NCI-H1417 (cell line): Measurements from ENCODE around the gene PLIN5.

Experiments used
- DNase-seq, 3 experiments: peaks; one replicate each; lab custom pipeline; 2025; lab: John Stamatoyannopoulos, UW

The PLIN5 gene

GRCh38 chr19:4534836-4535658 lies at the start of gene PLIN5:
Gene PLIN5, minus strand, starts transcription at chr19:4535224. Its CDS starts 1,150 bp downstream, at chr19:4534074.
- peak; percentile 79 to 96 (median 91) for DNase-seq

GRCh38 chr19:4583961-4584669 lies 49.1 kb upstream of the PLIN5 start:
- DNase-seq, result peak; percentile 28 to 50 (median 47)

- peak in 1 of 3 experiments; percentile 42 for DNase-seq
Measured at GRCh38 chr19:4582980-4583842, 48.2 kb upstream of the PLIN5 start.

GRCh38 chr19:4581666-4582553 lies 46.9 kb upstream of the PLIN5 start:
- DNase-seq, result peak; percentile 56 to 64 (median 64)

GRCh38 chr19:4580961-4581665 lies 46.1 kb upstream of the PLIN5 start:
- peak; percentile 32 to 44 (median 32) for DNase-seq

GRCh38 chr19:4580021-4580901 lies 45.2 kb upstream of the PLIN5 start:
- no peak for DNase-seq

- no peak for DNase-seq
Measured at GRCh38 chr19:4579389-4579788, 44.4 kb upstream of the PLIN5 start.

- DNase-seq, result no peak
Measured at GRCh38 chr19:4578552-4579248, 43.7 kb upstream of the PLIN5 start.

GRCh38 chr19:4577020-4577782 lies 42.2 kb upstream of the PLIN5 start:
- no peak for DNase-seq

GRCh38 chr19:4576016-4576933 lies 41.3 kb upstream of the PLIN5 start:
- peak; percentile 20 to 57 (median 27) for DNase-seq

GRCh38 chr19:4575267-4576015 lies 40.4 kb upstream of the PLIN5 start:
- DNase-seq, result peak in 1 of 3 experiments; percentile 47

GRCh38 chr19:4573682-4574081 lies 38.7 kb upstream of the PLIN5 start:
- no peak for DNase-seq

- DNase-seq, result no peak
Measured at GRCh38 chr19:4571305-4571917, 36.4 kb upstream of the PLIN5 start.

- no peak for DNase-seq
Measured at GRCh38 chr19:4570916-4571304, 35.9 kb upstream of the PLIN5 start.

- DNase-seq, result no peak
Measured at GRCh38 chr19:4570402-4570801, 35.4 kb upstream of the PLIN5 start.

- DNase-seq, result no peak
Measured at GRCh38 chr19:4568886-4569285, 33.9 kb upstream of the PLIN5 start.
